ENCODE measurements around the gene SLC28A2. TPM values are rescaled to one million over a fixed set of nuclear protein-coding genes. Genes with fewer than 3 reads are reported as not detected.
A peak's percentile ranks its signal among the peaks of the same experiment; 100 is the strongest.
"Not testable (repeated sequence)": the region's sequence is repeated elsewhere in the genome, so short reads cannot be mapped to it uniquely, and the experiment has no call there.

Gene SLC28A2, protein sequence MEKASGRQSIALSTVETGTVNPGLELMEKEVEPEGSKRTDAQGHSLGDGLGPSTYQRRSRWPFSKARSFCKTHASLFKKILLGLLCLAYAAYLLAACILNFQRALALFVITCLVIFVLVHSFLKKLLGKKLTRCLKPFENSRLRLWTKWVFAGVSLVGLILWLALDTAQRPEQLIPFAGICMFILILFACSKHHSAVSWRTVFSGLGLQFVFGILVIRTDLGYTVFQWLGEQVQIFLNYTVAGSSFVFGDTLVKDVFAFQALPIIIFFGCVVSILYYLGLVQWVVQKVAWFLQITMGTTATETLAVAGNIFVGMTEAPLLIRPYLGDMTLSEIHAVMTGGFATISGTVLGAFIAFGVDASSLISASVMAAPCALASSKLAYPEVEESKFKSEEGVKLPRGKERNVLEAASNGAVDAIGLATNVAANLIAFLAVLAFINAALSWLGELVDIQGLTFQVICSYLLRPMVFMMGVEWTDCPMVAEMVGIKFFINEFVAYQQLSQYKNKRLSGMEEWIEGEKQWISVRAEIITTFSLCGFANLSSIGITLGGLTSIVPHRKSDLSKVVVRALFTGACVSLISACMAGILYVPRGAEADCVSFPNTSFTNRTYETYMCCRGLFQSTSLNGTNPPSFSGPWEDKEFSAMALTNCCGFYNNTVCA
- under 1 TPM in 3 of 4 donors, not detected in 1; 0.41 to 0.76 (median 0.42) TPM for polyA plus RNA-seq (ENCODE audit: insufficient read length in 4 of 4)

DNA sequence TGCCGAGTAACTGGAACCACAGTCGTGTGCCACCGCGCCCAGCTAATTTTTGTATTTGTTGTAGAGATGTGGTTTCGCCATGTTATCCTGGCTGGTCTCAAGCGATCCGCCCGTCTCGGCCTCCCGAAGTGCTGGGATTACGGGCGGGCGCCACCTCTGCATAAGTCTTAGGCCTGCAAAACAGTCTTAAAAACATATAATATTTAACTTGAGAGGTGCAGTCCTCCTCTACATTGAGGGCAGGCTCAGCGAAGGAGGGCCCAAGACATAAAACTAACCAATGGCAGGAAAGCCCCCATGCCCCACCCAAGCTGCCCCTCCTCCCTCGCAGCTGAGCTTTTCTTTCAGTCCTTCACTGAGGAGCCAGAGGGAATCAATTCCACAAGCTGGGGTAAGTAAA lies at the start of gene SLC28A2:
SLC28A2 (plus strand) TSS at position 347 of the 400 bp plus-strand sequence. CDS start 982 bp downstream, outside the sequence.
- no peak for DNase-seq (ENCODE audit: low read depth in 4 of 4, low spot score in 3 of 4)

DNA sequence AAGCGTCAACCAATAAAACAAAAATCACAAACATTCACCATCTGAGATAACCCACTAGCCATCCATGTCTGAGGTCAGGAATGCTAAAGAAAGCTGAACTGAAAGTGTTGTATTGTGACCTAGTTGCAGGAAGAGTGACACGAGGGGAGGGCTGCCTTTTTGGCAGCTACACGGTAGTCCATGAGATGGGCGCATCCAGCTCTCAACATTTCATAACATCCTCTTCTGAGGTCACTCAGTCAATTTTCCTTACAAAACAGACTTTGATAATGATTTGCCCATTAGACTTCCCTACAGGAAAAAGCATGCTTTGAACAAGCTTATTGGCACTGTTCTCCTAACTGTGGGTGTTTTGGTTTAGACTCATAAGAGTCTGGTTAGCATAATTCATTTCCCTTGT lies 48.9 kb upstream of the SLC28A2 start:
- no peak for DNase-seq (ENCODE audit: low read depth in 4 of 4, low spot score in 3 of 4)

DNA sequence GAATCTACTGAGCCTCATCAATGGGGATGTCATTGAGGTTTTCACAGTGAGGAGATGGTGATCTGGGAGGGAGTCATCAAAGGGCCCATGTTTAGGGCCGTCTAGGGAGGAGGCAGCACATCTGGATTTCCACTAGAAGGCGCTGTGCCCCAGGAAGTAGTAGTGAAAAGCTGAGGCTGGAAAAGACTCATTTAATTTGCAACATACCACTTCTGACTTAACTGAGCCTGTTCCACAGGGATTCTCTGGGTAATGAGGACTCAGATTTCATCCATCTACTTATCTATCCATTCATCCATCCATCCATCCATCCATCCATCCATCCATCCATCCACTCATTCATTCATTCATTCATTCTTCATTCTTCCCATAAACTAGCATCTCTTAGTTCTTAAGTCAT lies 46.8 kb upstream of the SLC28A2 start:
- DNase-seq (ENCODE audit: low read depth in 4 of 4, low spot score in 3 of 4), result peak in 1 of 4 donors; percentile 31

DNA sequence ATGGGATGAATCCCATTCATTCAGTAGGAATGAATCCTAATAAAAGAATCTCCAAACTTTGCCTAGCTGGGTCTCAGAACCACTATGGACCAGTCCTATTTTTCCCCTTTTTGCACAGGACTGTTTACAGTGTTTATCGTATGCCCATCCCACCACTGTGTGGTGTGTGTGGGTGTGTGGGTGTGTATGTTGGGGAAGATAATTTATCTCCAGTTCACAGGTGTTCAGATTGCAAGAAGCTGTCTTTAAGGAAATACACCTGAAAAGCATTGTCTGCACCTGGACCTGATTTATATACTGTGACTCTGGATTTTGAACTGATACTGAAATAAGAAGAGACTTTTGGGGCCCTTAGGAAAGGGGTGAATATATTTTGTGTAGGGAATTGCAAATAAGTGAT lies 39.5 kb upstream of the SLC28A2 start:
- DNase-seq (ENCODE audit: low read depth in 4 of 4, low spot score in 3 of 4), result no peak

DNA sequence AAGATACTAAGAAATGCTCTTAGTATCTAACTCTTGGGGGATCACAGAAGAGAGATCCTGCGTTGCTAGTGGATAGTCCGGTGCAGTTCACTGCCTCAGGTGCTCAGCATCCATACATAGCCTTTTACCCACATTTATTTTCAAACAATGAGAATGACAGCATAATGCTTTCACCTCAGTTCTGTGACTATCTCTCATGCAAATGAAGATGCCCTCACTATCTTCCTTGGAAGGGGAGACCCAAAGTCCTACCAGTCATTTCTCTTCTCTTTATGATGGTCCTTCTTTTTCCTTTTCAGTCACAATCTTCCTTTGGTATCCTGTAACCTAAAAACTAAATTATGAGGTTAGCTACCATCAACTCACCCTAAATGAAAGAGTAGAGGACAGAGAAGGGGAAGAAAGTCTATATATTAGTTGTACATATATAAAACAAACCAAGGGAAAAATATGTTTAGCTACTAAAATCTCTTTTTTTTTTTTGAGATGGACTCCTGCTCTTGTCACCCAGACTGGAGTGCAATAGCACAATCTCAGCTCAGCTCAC lies 30.9 kb upstream of the SLC28A2 start:
- no peak for DNase-seq (ENCODE audit: low read depth in 4 of 4, low spot score in 3 of 4)

DNA sequence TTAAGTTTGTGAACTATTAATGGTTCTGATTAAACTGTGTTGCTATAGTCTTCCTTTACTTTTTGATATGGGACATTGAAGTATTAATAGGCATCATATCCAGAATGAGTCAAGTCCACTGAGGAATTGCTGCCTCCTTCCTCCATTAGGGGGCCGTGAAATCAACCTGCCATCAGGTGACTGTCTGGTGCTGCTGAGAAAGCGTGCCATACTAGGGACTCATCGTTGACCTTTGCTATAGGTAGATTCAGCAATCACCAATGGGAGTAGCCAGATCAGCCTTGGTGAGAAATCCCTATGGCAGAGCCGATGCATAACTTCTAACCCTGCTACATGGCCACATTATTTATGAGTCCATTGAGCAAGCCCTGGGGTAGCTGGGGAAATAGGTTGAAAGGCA lies 30.1 kb upstream of the SLC28A2 start:
- DNase-seq (ENCODE audit: low read depth in 4 of 4, low spot score in 3 of 4), result no peak

DNA sequence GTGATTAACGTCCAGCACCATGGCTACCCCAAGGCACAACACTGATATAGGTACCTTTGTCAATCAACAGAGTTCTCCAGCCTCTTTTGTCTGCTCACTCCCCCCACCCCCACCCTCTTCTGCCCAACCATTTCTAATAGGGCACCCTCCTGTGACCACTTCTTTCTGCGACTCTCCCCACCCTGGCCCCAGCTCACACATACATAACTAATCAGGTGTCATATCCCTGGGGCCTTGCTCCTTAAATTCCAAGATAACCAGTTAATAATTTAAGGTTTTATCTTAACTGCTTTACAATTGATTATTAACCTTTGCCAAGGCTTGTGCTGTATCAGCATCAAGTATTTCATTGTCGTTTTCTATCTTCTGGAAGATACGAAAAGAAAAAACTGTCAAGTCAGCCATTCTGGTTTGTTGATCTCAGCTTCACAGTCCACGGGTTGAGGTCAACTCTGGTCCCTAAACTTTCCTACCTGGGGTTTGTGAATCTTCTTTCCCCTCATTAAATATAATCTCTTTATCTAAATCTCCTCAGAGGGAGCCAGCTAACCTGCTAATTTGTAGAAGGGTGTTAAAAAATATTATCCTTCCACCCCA lies 27.3 kb upstream of the SLC28A2 start:
- no peak for DNase-seq (ENCODE audit: low read depth in 4 of 4, low spot score in 3 of 4)

DNA sequence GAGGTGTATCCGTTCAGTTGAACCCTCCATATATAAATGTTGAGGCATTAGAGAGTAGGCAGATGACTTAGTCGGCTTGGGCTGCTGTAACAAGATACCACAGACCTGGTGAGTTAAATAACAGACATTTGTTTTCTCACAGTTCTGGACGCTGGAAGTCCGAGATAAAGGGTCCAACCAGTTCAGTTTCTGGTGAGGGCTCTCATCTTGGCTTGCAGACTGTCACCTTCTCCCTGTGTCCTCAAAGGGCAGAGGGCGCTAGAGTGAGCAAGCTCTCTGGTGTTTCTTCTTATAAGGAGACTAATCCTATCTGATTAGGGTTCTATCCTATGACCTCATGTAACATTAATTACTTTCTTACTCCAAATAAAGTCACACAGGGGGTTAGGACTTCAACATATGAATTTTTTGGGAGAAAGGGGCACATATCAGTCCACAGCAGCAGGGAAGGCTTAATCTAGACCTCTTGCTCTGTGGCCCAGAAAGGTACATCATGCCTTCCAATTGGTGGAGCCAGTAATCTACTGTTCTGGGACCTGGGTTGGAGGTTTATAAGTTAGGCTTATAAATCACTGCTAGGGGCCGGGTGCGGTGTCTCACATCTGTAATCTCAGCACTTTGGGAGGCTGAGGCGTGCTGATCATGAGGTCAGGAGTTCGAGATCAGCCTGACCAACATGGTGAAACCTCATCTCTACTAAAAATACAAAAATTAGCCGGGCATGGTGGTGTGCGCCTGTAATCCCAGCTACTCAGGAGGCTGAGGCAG lies 26.3 kb upstream of the SLC28A2 start:
- DNase-seq (ENCODE audit: low read depth in 4 of 4, low spot score in 3 of 4), result no peak

DNA sequence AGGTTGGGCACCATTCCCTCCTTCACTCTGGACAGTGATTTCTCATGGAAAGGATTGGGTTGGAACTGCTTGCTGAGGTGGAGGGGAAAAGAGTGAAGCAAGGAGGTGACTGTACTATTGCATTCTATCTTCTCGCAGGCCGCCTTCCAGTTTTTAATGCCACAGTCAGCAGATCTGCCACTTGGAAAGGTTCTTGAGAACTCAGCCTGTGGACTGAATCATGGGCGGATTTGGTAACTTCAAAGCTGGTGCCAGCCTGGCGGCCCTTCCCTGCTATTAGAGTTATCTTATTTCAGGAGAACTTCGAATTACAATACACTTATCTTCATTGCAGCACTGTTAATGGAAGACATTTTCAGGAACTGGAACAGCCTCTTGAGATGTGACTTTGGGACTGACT lies 23.1 kb upstream of the SLC28A2 start:
- DNase-seq (ENCODE audit: low read depth in 4 of 4, low spot score in 3 of 4), result no peak

DNA sequence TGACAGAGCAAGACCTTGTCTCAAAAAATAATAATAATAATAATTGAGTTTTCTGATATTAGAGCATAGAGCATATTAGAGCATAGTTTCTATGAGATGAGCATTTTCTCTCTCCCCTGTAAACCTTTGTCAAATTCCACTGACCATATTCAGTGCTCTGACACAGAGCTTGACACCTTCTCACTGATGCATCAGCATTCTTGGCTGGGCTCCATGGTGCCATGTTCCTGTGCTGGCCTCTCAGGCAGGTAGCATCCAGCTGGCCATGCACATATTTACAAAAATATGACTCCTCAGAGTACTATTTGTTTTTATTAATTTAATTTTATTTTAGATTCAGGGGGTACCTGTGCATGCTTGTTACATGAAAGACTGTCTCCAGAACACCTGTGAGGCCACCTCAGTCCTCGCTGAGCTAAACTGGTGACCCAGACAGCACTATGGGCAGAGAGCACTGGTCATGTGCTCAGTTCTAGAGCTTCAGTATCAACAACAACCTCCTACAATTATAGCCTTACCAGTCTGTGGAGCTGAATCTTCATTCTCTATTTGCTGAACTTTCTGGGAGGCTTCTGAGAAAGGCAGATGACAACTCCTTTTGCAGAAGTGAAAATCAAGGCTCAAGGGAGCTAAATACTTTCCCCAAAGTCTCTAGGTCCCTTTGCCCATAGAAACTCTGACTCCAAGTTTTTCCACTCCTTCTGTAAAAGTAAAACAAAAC lies 21.6 kb upstream of the SLC28A2 start:
- DNase-seq (ENCODE audit: low read depth in 4 of 4, low spot score in 3 of 4), result no peak

DNA sequence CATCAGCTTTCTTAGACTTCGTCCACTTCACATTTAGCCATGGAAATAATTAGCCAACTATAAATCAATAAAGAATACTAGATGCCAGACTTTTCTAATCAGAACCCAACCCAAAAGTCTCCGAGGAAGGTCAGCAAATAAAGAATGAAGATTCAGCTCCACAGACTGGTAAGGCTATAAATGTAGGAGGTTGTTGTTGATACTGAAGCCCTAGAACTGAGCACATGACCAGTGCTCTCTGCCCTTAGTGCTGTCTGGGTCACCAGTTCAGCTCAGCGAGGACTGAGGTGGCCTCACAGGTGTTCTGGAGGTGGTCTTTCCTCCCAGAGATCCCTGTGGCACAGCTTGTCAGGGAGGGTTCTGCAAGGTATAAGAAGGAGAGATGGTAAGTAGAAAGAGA lies 20.9 kb upstream of the SLC28A2 start:
- no peak for DNase-seq (ENCODE audit: low read depth in 4 of 4, low spot score in 3 of 4)

DNA sequence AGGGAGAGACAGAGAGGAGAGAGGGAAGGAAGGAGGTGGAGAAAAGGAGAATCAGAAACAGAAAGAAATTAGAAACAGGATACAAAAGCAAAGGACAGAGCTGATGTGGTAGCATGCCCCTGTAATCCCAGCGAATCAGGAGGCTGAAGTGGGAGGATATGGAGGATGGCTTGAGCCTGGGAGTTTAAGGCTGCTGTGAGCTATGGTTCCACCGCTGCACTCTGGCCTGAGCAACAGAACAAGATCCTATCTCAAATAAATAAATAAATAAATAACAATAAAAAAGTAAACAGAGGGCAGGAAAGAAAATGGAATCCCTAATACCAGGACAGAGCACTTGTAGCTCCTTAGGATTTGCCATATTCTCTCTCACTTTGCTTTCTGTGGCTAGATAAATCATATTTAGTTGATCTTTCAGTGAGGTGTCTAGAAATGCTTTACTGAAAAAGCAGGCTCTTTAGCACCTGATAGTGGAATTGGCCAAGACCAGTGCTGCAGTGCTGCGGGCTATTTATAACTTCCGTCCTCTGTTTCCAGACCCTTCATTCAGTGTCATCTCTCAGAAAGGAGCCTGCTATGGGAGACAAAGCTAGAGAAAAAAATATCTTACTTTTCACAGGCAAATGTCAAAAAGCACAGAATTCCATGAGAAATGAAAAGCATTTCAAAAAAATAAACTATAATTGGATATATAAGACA lies 20.0 kb upstream of the SLC28A2 start:
- DNase-seq (ENCODE audit: low read depth in 4 of 4, low spot score in 3 of 4), result no peak

DNA sequence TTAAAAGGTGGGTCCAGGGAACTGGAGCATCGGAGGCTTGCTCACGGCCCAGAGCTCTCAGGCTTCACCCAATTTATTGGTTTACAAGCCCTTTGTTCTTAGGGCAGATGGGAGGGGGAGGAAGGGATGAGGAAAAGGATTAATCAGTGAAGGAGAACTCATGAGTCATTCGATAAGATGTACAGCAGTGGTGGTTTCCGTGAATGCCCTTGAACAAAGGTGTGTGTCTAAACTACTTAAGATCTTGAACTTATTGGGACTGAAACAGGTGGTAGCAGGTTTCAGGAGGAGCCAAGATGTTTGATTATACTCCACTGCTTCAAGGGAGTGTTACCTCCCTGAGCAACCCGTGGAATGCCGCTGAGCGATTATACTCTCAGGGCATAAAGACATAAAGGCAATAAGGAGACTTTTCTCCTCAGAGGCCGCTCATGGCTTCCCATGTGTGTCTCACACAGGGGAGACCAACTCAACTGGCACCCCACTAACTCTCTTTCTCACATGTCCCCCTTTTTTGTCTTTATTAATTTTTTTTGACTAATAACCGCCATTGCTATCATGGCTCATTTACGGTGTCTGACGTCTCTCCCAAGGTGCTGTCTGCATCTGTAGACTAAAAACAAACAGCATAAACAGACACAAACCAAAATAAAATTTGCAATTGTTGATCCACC lies 17.3 kb upstream of the SLC28A2 start:
- DNase-seq (ENCODE audit: low read depth in 4 of 4, low spot score in 3 of 4), result no peak

DNA sequence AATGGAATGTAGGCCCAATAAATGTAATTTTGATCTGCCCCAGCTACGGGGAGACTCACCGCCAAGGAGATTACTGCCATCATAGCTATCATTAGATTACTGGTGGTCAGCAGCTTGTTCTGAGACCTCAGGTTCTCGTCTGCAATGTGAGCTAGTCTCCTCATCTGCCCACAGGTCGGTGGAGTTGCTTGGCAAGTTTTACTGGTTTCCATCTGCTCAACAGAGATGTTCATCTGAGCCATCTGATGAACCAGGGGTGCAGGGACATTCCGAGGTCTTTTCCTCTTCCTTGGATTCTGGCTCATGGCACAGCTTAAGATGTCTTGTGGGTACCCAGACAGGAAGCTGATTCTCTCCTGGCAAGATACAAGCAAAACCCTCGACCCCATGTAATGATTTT lies 15.2 kb upstream of the SLC28A2 start:
- not testable (repeated sequence) for DNase-seq (ENCODE audit: low read depth in 4 of 4, low spot score in 3 of 4)

DNA sequence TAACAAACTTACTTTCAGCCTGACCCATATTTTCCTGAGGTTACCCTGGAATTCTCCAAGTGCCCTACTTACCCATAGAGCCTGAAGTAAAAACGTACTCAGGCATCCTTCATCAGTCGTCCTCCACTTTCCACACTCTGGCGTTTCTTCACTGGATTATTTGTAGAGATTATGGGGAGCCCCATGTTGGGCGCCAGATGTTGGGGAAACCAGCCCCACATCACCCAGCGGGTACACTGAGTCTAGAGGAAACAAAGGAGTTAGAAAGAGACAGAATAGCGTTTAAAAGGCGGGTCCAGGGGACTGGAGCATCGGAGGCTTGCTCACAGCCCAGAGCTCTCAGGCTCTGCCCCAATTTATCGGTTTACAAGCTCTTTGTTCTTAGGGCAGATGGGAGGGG lies 9.7 kb upstream of the SLC28A2 start:
- DNase-seq (ENCODE audit: low read depth in 4 of 4, low spot score in 3 of 4), result no peak

DNA sequence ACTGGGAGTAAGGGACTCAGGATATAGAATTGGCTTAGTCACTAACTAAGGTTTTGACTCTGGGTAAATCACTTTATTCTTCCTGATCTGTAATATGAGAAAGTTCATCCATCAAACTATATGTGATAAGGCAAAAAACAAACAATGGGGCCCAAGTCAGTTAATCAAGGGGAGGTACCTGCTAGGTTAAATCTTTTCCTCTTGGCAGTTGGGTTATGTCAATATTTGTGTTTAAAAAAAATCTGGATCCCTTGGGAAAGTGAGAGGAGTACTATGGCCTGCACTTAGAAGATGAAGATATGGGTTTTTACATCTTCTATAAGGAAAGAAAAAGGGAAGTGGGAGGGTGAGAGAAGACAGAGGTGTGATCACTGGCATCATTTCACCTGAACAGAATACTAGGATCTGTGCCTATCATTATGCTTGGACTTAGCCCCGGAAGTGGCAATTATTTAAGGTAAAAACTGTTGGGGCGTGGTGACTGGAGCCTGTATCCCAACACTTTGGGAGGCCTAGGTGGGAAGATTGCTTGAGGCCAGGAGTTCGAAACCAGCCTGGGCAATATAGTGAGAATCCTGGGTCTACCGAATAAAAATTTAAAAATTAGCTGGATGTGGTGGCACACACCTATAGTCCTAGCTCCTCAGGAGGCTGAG lies 2.8 kb upstream of the SLC28A2 start:
- no peak for DNase-seq (ENCODE audit: low read depth in 4 of 4, low spot score in 3 of 4)

DNA sequence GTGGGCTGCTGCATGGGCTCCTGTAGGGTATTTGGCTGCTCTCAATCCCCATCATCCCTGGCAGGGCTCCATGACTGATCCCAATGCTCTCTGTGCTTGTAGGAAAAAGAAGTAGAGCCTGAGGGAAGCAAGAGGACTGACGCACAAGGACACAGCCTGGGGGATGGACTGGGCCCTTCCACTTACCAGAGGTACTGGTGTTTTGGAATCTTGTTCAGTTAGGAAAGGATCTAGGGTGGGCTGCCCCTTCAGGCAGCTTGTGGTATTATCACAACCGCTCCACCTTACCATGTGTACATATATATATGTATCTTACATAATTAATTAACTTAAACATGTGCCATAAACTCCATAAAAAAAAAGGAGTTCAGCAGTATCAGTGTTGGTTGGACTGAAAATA lies 1.3 kb downstream of the SLC28A2 start:
- DNase-seq (ENCODE audit: low read depth in 4 of 4, low spot score in 3 of 4), result no peak

DNA sequence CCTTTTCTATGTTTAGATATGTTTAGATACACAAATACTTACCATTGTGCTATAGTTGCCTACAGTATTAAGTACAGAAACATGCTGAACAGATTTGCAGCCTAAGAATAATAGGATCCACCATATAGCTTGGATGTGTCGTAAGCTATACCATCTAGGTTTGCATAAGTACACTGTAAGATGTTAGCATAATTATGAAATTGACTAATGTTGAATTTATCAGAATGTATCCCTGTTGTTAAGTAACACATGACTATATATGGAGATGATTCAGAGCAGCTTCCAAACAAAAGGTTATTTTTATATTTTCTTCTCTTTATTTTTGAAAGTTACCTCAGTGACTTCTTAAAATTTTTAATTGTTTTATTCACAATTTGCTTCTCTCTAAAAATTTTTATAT lies 2.4 kb downstream of the SLC28A2 start:
- DNase-seq (ENCODE audit: low read depth in 4 of 4, low spot score in 3 of 4), result no peak

Data from left renal pelvis (tissue), 4 donors.